ENCODE data around the gene PRLHR. TPM values are rescaled to one million over a fixed set of nuclear protein-coding genes. Genes with fewer than 3 reads are reported as not detected.
A peak's percentile ranks its signal among the peaks of the same experiment; 100 is the strongest.

The PRLHR gene
- total RNA-seq, 1 donor from 2014 or later, result not detected

- DNase-seq (ENCODE audit: low read depth), result no peak
Observed at GRCh38 chr10:118564114-118564513, 31.3 kb downstream of the PRLHR start.

- no peak for DNase-seq (ENCODE audit: low read depth)
Observed at GRCh38 chr10:118563373-118563890, 32.0 kb downstream of the PRLHR start.

GRCh38 chr10:118562851-118563250 lies 32.6 kb downstream of the PRLHR start:
- DNase-seq (ENCODE audit: low read depth), result no peak

- no peak for DNase-seq (ENCODE audit: low read depth)
Observed at GRCh38 chr10:118557946-118558345, 37.5 kb downstream of the PRLHR start.

- DNase-seq (ENCODE audit: low read depth), result no peak
Observed at GRCh38 chr10:118551535-118552100, 43.8 kb downstream of the PRLHR start.

- no peak for DNase-seq (ENCODE audit: low read depth)
Observed at GRCh38 chr10:118547282-118547681, 48.2 kb downstream of the PRLHR start.

GRCh38 chr10:118546479-118546878 lies 49.0 kb downstream of the PRLHR start:
- DNase-seq (ENCODE audit: low read depth), result no peak

GRCh38 chr10:118545381-118545780 lies 50.1 kb downstream of the PRLHR start:
- DNase-seq (ENCODE audit: low read depth), result no peak

GRCh38 chr10:118544401-118544948 lies 51.0 kb downstream of the PRLHR start:
- DNase-seq (ENCODE audit: low read depth), result no peak

- peak; percentile 28 for DNase-seq (ENCODE audit: low read depth)
Observed at GRCh38 chr10:118543714-118544400, 51.6 kb downstream of the PRLHR start.

GRCh38 chr10:118542745-118543144 lies 52.7 kb downstream of the PRLHR start:
- DNase-seq (ENCODE audit: low read depth), result no peak

GRCh38 chr10:118542205-118542604 lies 53.2 kb downstream of the PRLHR start:
- DNase-seq (ENCODE audit: low read depth), result no peak

GRCh38 chr10:118541718-118542117 lies 53.7 kb downstream of the PRLHR start:
- DNase-seq (ENCODE audit: low read depth), result no peak

Other genes starting within 250 kb of the PRLHR start
- 32.3 and 42.4 TPM in 2 replicates for gene CACUL1, start 159.3 kb upstream of the PRLHR start, total RNA-seq